B cell (primary cell): ENCODE measurements around the gene AFG1L. TPM values are rescaled to one million over a fixed set of nuclear protein-coding genes. Genes with fewer than 3 reads are reported as not detected.
A peak's percentile ranks its signal among the peaks of the same experiment; 100 is the strongest.

ENCODE experiments used
- ATAC-seq: fragments of 200-7000 bp; cut with Tn5 transposase; one replicate; pipeline ENCODE4 v1.10.0; 2021; ENCODE audit warnings: low read depth, mild to moderate bottlenecking, moderate number of reproducible peaks, moderate library complexity
- CTCF ChIA-PET: fragments of 350-600 bp; sonication (Branson Sonifier 250); formaldehyde crosslinking; loops from one replicate; lab custom pipeline; 2021; ENCODE audit warnings: antibody characterized with exemption, inconsistent platforms; lab: Charles Lee
- POLR2A ChIA-PET: fragments of 350-600 bp; sonication (Branson Sonifier 250); formaldehyde crosslinking; loops from one replicate; lab custom pipeline; 2021; ENCODE audit warnings: antibody characterized with exemption; lab: Charles Lee
- DNase-seq: peaks from one replicate; pipeline ENCODE4 v3.0.0; 2013
- H2AFZ ChIP-seq: 2 replicates; pipeline ENCODE4 v1.6.1; 2012; ENCODE audit warnings: mild to moderate bottlenecking, low read depth, low read length; ENCODE audit not compliant: insufficient read depth, poor library complexity, severe bottlenecking
- H3K27ac ChIP-seq, 2 donors: 1 replicate in 1 of 2; 2 replicates in 1 of 2; pipeline ENCODE4 v1.5.1; 2012 to 2013; ENCODE audit warnings: low read length in 2 of 2, mild to moderate bottlenecking in 2 of 2, moderate library complexity in 1 of 2
- H3K27me3 ChIP-seq, 4 experiments: fragments of 200-600 bp in 1 of 4; sonication (generic) in 1 of 4; replicated peaks in 1 of 4; 1 replicate in 2 of 4; 2 replicates in 2 of 4; pipeline versions ENCODE4 v1.6.1 to v1.7.0; 2013 to 2016; ENCODE audit warnings: low read length in 3 of 4, mild to moderate bottlenecking in 2 of 4, mixed read lengths in 1 of 4, moderate library complexity in 1 of 4; ENCODE audit not compliant: insufficient read depth in 4 of 4, control insufficient read depth in 3 of 4; ENCODE audit errors: control extremely low read depth in 1 of 4
- H3K36me3 ChIP-seq, 2 experiments: replicated peaks in 1 of 2; 1 replicate in 1 of 2; 2 replicates in 1 of 2; pipeline versions ENCODE4 v1.6.1 to v1.7.1; 2013; ENCODE audit warnings: low read length in 1 of 2; ENCODE audit not compliant: insufficient read depth in 2 of 2, control insufficient read depth in 1 of 2; ENCODE audit errors: control extremely low read depth in 1 of 2, extremely low read depth in 1 of 2
- H3K4me1 ChIP-seq, 2 donors: fragments of 200-600 bp in 1 of 2; sonication (generic) in 1 of 2; 1 replicate in 1 of 2; 2 replicates in 1 of 2; pipeline versions ENCODE4 v1.5.1 to v1.6.1; 2013 to 2017; ENCODE audit warnings: low read length in 2 of 2; ENCODE audit not compliant: control insufficient read depth in 2 of 2, insufficient read depth in 2 of 2
- H3K4me2 ChIP-seq: replicated peaks from 2 replicates; pipeline ENCODE3; 2012; ENCODE audit warnings: mild to moderate bottlenecking, low read depth, low read length; ENCODE audit not compliant: poor library complexity, severe bottlenecking
- H3K4me3 ChIP-seq, 5 experiments: fragments of 200-600 bp in 1 of 5; sonication (generic) in 1 of 5; 1 replicate in 3 of 5; 2 replicates in 2 of 5; pipeline versions ENCODE4 v1.5.1 to v1.7.0; 2011 to 2016; ENCODE audit warnings: low read length in 4 of 5, mild to moderate bottlenecking in 4 of 5, low read depth in 2 of 5, control low read depth in 1 of 5, moderate library complexity in 1 of 5; ENCODE audit not compliant: insufficient read depth in 1 of 5; ENCODE audit errors: control extremely low read depth in 1 of 5, extremely low read depth in 1 of 5
- H3K79me2 ChIP-seq: fragments of 200-600 bp; sonication (generic); one replicate; pipeline ENCODE4 v1.6.0; 2016; ENCODE audit warnings: low read length; ENCODE audit not compliant: control insufficient read depth, insufficient read depth
- H3K9ac ChIP-seq: fragments of 200-600 bp; sonication (generic); 2 replicates; pipeline ENCODE4 v1.6.1; 2017; ENCODE audit warnings: mild to moderate bottlenecking, low read length, moderate library complexity
- H3K9me3 ChIP-seq, 3 donors: one replicate each; pipeline versions ENCODE4 v1.6.1 to v1.7.1; 2013; ENCODE audit warnings: low read length in 2 of 3; ENCODE audit not compliant: control insufficient read depth in 2 of 3, insufficient read depth in 1 of 3; ENCODE audit errors: control extremely low read depth in 1 of 3
- H4K20me1 ChIP-seq: 2 replicates; pipeline ENCODE4 v1.6.0; 2012; ENCODE audit warnings: mild to moderate bottlenecking, low read length; ENCODE audit not compliant: insufficient read depth, control insufficient read depth, poor library complexity, severe bottlenecking
- H3K27ac Mint-ChIP-seq: one replicate; pipeline ENCODE4 v1.8.0; 2021; ENCODE audit warnings: mixed read lengths
- H3K27me3 Mint-ChIP-seq: one replicate; pipeline ENCODE4 v1.8.0; 2021; ENCODE audit warnings: mixed read lengths
- H3K4me1 Mint-ChIP-seq: one replicate; pipeline ENCODE4 v1.8.0; 2021; ENCODE audit warnings: mixed read lengths
- H3K4me3 Mint-ChIP-seq: one replicate; pipeline ENCODE4 v1.8.0; 2021; ENCODE audit warnings: mixed read lengths
- H3K9me3 Mint-ChIP-seq: one replicate; pipeline ENCODE4 v1.8.0; 2022; ENCODE audit warnings: mixed read lengths; ENCODE audit not compliant: insufficient read depth
- CTCF ChIP-seq: fragments of 200-600 bp; IDR thresholded peaks from one replicate; pipeline ENCODE4 v1.8.0; 2022; ENCODE audit warnings: antibody characterized with exemption, mild to moderate bottlenecking
- EZH2 ChIP-seq: IDR thresholded peaks from 2 replicates; pipeline ENCODE4 v1.6.1; 2012; ENCODE audit warnings: borderline replicate concordance, low read depth, mild to moderate bottlenecking, moderate library complexity, low read length; ENCODE audit not compliant: insufficient read depth, poor library complexity, severe bottlenecking
- WGBS: methylation state at CpG from one replicate; pipeline ENCODE4 v1.1.5; 2013; ENCODE audit warnings: missing lambda C conversion rate; ENCODE audit not compliant: insufficient coverage; 5-methylcytosine and 5-hydroxymethylcytosine counted together
- intact Hi-C: fragments of 100-400 bp; cut with micrococcal nuclease; formaldehyde crosslinking; loops from one replicate; pipeline ENCODE4 v1.10.0; 2022
- polyA plus RNA-seq: library from polyadenylated mRNA; depleted of rRNA; stranded (reverse); fragments of >200 nt; gene quantifications from 2 replicates; pipeline ENCODE4 v1.2.3, GENCODE V29; 2012
- total RNA-seq, 2 donors: library from RNA; stranded (reverse); fragments of 120-200 nt in 1 of 2; gene quantifications; 1 replicate in 1 of 2; 2 replicates in 1 of 2; pipeline versions ENCODE4 v1.2.3 to v1.2.4, GENCODE V29; 2013 to 2022

Gene AFG1L
- total and polyA plus RNA-seq, 2 donors (not counting 1 experiment from before 2014, with no cell fraction given): 1.8 to 14.2 TPM

GRCh38 chr6:108557494-108558371 lies 262.9 kb downstream of the AFG1L start:
- ATAC-seq (peak; percentile 40), DNase-seq (peak; percentile 92)
- POLR2A ChIA-PET: interaction anchor here (0.5 to 2.9 kb wide), 6 partner anchors 34 to 897 kb away, joined by 3 to 17 read pairs (median 6); partner anchors contain the start of genes ARMC2, CEP57L1, MICAL1 and SESN1
- intact Hi-C loops: loop anchor here (1.0 to 5.0 kb wide), 7 partner anchors 9 to 733 kb away; partner anchors contain the start of genes ARMC2, CEP57L1 and SCML4
- peak overlapping the region; percentile 99 for H3K4me2 ChIP-seq
- peaks cover 16 to 19% of the 10 kb centered on the region in 2 donors for H3K4me1 ChIP-seq
- H3K4me3 ChIP-seq: peak overlapping the region; percentile 65 to 96 (median 83)
- H3K27ac Mint-ChIP-seq: peak overlapping the region; percentile 100
- H3K27ac ChIP-seq: peak overlapping the region; percentile 100
- H2AFZ ChIP-seq: peak overlapping the region; percentile 76
- H3K27me3 Mint-ChIP-seq: peaks cover 5% of the 10 kb centered on the region
- peak overlapping the region; percentile 99 for H3K9ac ChIP-seq
- no peaks in the 10 kb centered on the region for H3K79me2 ChIP-seq
- 2% methylated on average over 82 of the region's 105 CpGs for WGBS
- CTCF ChIA-PET: interaction anchor here (0.6 to 3.9 kb wide), 13 partner anchors 8 to 900 kb away, joined by 3 to 15 read pairs (median 5); partner anchors contain the start of genes ARMC2 and SESN1
- peaks cover 0 to 9% (median 0%) of the 10 kb centered on the region in 3 donors for H3K9me3 ChIP-seq
- no peaks in the 10 kb centered on the region for H3K36me3 ChIP-seq
- peak overlapping the region; percentile 100 for H3K4me3 Mint-ChIP-seq
- TF ChIP-seq EZH2 (no peak), CTCF (peak; percentile 31)
- no peaks in the 10 kb centered on the region for H3K9me3 Mint-ChIP-seq
- H3K27me3 ChIP-seq: peaks cover 0 to 6% (median 0%) of the 10 kb centered on the region in 4 experiments
- H3K4me1 Mint-ChIP-seq: peaks cover 15% of the 10 kb centered on the region
- peaks cover 13% of the 10 kb centered on the region for H4K20me1 ChIP-seq
